NK-92 (cell line): ENCODE results near the gene HDAC4.

Source experiments
- DNase-seq: peaks from one replicate; lab custom pipeline; 2025; ENCODE audit not compliant: unreplicated experiment; lab: John Stamatoyannopoulos, UW

The HDAC4 gene

GRCh38 chr2:239162141-239162821 lies 238.5 kb downstream of the HDAC4 start:
- DNase-seq = no peak

- no peak for DNase-seq
Measured at GRCh38 chr2:239161711-239162140, 239.1 kb downstream of the HDAC4 start.

GRCh38 chr2:239160226-239161143 lies 240.3 kb downstream of the HDAC4 start:
- no peak for DNase-seq

- DNase-seq = no peak
Measured at GRCh38 chr2:239159476-239159911, 241.3 kb downstream of the HDAC4 start.

- DNase-seq = no peak
Measured at GRCh38 chr2:239158641-239159475, 242.0 kb downstream of the HDAC4 start.

GRCh38 chr2:239157771-239158170 lies 243.0 kb downstream of the HDAC4 start:
- DNase-seq = no peak

GRCh38 chr2:239157269-239157668 lies 243.6 kb downstream of the HDAC4 start:
- DNase-seq = no peak

- no peak for DNase-seq
Measured at GRCh38 chr2:239156516-239157265, 244.1 kb downstream of the HDAC4 start.

- DNase-seq = no peak
Measured at GRCh38 chr2:239155806-239156480, 244.9 kb downstream of the HDAC4 start.

GRCh38 chr2:239154971-239155805 lies 245.6 kb downstream of the HDAC4 start:
- no peak for DNase-seq

GRCh38 chr2:239153806-239154591 lies 246.8 kb downstream of the HDAC4 start:
- no peak for DNase-seq

GRCh38 chr2:239152916-239153305 lies 247.9 kb downstream of the HDAC4 start:
- DNase-seq = no peak

GRCh38 chr2:239152239-239152915 lies 248.4 kb downstream of the HDAC4 start:
- no peak for DNase-seq

- no peak for DNase-seq
Measured at GRCh38 chr2:239151201-239152131, 249.4 kb downstream of the HDAC4 start.

GRCh38 chr2:239150125-239151011 lies 250.5 kb downstream of the HDAC4 start:
- no peak for DNase-seq

GRCh38 chr2:239149501-239149900 lies 251.3 kb downstream of the HDAC4 start:
- DNase-seq = no peak
